GM12878 (cell line): ENCODE data around the gene STT3B. TPM values are rescaled to one million over a fixed set of nuclear protein-coding genes. Genes with fewer than 3 reads are reported as not detected.

Experiments
- ATAC-seq: fragments of 200-7000 bp; cut with Tn5 transposase; 3 replicates; pipeline ENCODE4 v1.9.1; 2020; ENCODE audit warnings: mild to moderate bottlenecking, moderate library complexity
- BruUV-seq: library from RNA; stranded (reverse); fragments of 400-500 nt; replicated peaks from 2 replicates; lab custom pipeline; 2021; lab: Mats Ljungman, UMichigan
- CTCF ChIA-PET: fragments of 300-600 bp; sonication (Branson Sonifier 250); formaldehyde crosslinking; extraction: SDS; loops from one replicate; lab custom pipeline; 2021; ENCODE audit warnings: inconsistent platforms; lab: Yijun Ruan, JAX
- POLR2A ChIA-PET: fragments of 350-600 bp; formaldehyde crosslinking; extraction: SDS; loops from one replicate; lab custom pipeline; 2021; ENCODE audit warnings: inconsistent platforms; lab: Charles Lee
- RAD21 ChIA-PET: fragments of 300-600 bp; sonication (Branson Sonifier 250); formaldehyde crosslinking; loops from one replicate; lab custom pipeline; 2023; ENCODE audit warnings: antibody characterized with exemption; ENCODE audit not compliant: unreplicated experiment; lab: Charles Lee
- SMC1A ChIA-PET: fragments of 300-600 bp; sonication (Branson Sonifier 250); formaldehyde crosslinking; loops from one replicate; lab custom pipeline; 2023; ENCODE audit not compliant: unreplicated experiment, uncharacterized antibody; lab: Charles Lee
- DNase-seq: peaks from one replicate; pipeline ENCODE4 v3.0.0-alpha.2; 2011; ENCODE audit warnings: low read depth, low spot score
- FAIRE-seq: peaks from 3 replicates; lab custom pipeline; 2011; peaks lifted over from hg19 to GRCh38; lab: Jason Lieb, UNC
- H2AFZ ChIP-seq: 2 replicates; pipeline ENCODE4 v1.6.0; 2011; ENCODE audit warnings: low read depth, low read length, control low read depth; ENCODE audit not compliant: control insufficient read depth
- H3K27ac ChIP-seq: 2 replicates; pipeline ENCODE4 v1.5.1; 2011; ENCODE audit warnings: control low read depth; ENCODE audit not compliant: control insufficient read depth, insufficient read depth
- H3K27me3 ChIP-seq, 2 experiments: replicated peaks in 1 of 2; 2 replicates each; pipeline versions ENCODE4 v1.6.0 to v1.6.1; 2011; ENCODE audit warnings: low read length in 1 of 2; ENCODE audit not compliant: control insufficient read depth in 2 of 2, insufficient read depth in 2 of 2
- H3K36me3 ChIP-seq, 2 experiments: 2 replicates each; pipeline ENCODE4 v1.5.1; 2011; ENCODE audit warnings: low read length in 1 of 2; ENCODE audit not compliant: control insufficient read depth in 2 of 2, insufficient read depth in 2 of 2
- H3K4me1 ChIP-seq: 2 replicates; pipeline ENCODE4 v1.6.1; 2011; ENCODE audit warnings: mild to moderate bottlenecking, low read length, moderate library complexity, mixed read lengths; ENCODE audit not compliant: control insufficient read depth, insufficient read depth
- H3K4me2 ChIP-seq: 2 replicates; pipeline ENCODE4 v1.6.0; 2011; ENCODE audit warnings: control low read depth; ENCODE audit not compliant: control insufficient read depth, insufficient read depth
- H3K4me3 ChIP-seq: fragments of 200-600 bp; sonication (generic); 2 replicates; pipeline ENCODE4 v1.5.1; 2016
- H3K79me2 ChIP-seq: 2 replicates; pipeline ENCODE4 v1.6.0; 2011; ENCODE audit warnings: low read length; ENCODE audit not compliant: control insufficient read depth, insufficient read depth
- H3K9ac ChIP-seq: 2 replicates; pipeline ENCODE4 v1.8.0; 2011; ENCODE audit warnings: low read length, control low read depth, mixed read lengths; ENCODE audit not compliant: control insufficient read depth, insufficient read depth
- H3K9me3 ChIP-seq: replicated peaks from 3 replicates; pipeline ENCODE4 v1.5.1; 2011; ENCODE audit warnings: mild to moderate bottlenecking, low read length; ENCODE audit not compliant: control insufficient read depth, insufficient read depth
- H4K20me1 ChIP-seq: 2 replicates; pipeline ENCODE4 v1.6.0; 2011; ENCODE audit not compliant: control insufficient read depth, insufficient read depth
- ATF3 ChIP-seq: IDR thresholded peaks from 2 replicates; pipeline ENCODE4 v1.6.1; 2011; ENCODE audit warnings: low read depth, mild to moderate bottlenecking, low read length, moderate library complexity, borderline replicate concordance; ENCODE audit errors: extremely low read depth
- CBX3 ChIP-seq: fragments of 200-600 bp; sonication (generic); IDR thresholded peaks from 2 replicates; pipeline ENCODE4 v1.6.1; 2016; ENCODE audit warnings: low read depth, borderline replicate concordance
- CHD1 ChIP-seq: IDR thresholded peaks from 2 replicates; pipeline ENCODE4 v1.6.1; 2012; ENCODE audit warnings: low read depth, low read length, improper control_type of control experiment
- CUX1 ChIP-seq: IDR thresholded peaks from 2 replicates; pipeline ENCODE4 v1.6.1; 2012; ENCODE audit warnings: improper control_type of control experiment, low read depth, low read length; ENCODE audit not compliant: insufficient replicate concordance
- DPF2 ChIP-seq: fragments of 450-650 bp; IDR thresholded peaks from 2 replicates; pipeline ENCODE4 v1.6.1; 2017; ENCODE audit warnings: mild to moderate bottlenecking
- EZH2 ChIP-seq: IDR thresholded peaks from 2 replicates; pipeline ENCODE4 v1.6.1; 2012; ENCODE audit warnings: low read depth, mild to moderate bottlenecking, control low read depth, inconsistent platforms, low read length, borderline replicate concordance; ENCODE audit not compliant: control insufficient read depth
- JUNB ChIP-seq: IDR thresholded peaks from 2 replicates; pipeline ENCODE4 v1.6.1; 2016; ENCODE audit warnings: antibody characterized with exemption, mild to moderate bottlenecking
- MLLT1 ChIP-seq: fragments of 450-650 bp; IDR thresholded peaks from 2 replicates; pipeline ENCODE4 v1.6.1; 2016; ENCODE audit warnings: mild to moderate bottlenecking
- MXI1 ChIP-seq: fragments of 150-350 bp; IDR thresholded peaks from 2 replicates; pipeline ENCODE4 v1.6.1; 2011; ENCODE audit warnings: low read depth, mild to moderate bottlenecking, inconsistent platforms, low read length, improper control_type of control experiment
- NR2F1 ChIP-seq: fragments of 450-650 bp; conservative IDR thresholded peaks from 2 replicates; pipeline ENCODE4 v1.6.1; 2017; ENCODE audit warnings: mild to moderate bottlenecking
- RFX5 ChIP-seq: IDR thresholded peaks from 2 replicates; pipeline ENCODE4 v1.6.1; 2011; ENCODE audit warnings: low read depth, low read length, improper control_type of control experiment
- RUNX3 ChIP-seq: IDR thresholded peaks from 2 replicates; pipeline ENCODE4 v1.6.1; 2012; ENCODE audit warnings: low read length, inconsistent platforms
- TBL1XR1 ChIP-seq: IDR thresholded peaks from 2 replicates; pipeline ENCODE4 v1.6.1; 2012; ENCODE audit warnings: low read depth, low read length, improper control_type of control experiment
- TCF12 ChIP-seq: IDR thresholded peaks from 2 replicates; pipeline ENCODE4 v1.6.1; 2011; ENCODE audit warnings: low read depth, mild to moderate bottlenecking, low read length
- WRNIP1 ChIP-seq: IDR thresholded peaks from 2 replicates; pipeline ENCODE4 v1.6.1; 2011; ENCODE audit warnings: low read depth, low read length, improper control_type of control experiment, borderline replicate concordance
- ZNF24 ChIP-seq: fragments of 450-650 bp; IDR thresholded peaks from 2 replicates; pipeline ENCODE4 v1.6.1; 2017; ENCODE audit warnings: antibody characterized with exemption, mild to moderate bottlenecking
- WGBS: methylation state at CpG from one replicate; pipeline ENCODE4 v1.1.6; 2016; ENCODE audit warnings: low lambda C conversion rate; ENCODE audit not compliant: insufficient replicate concordance, insufficient coverage; ENCODE audit errors: missing lambda C conversion rate; 5-methylcytosine and 5-hydroxymethylcytosine counted together
- in situ Hi-C: fragments of 300-500 bp; cut with MboI; formaldehyde crosslinking; loops from 9 replicates; pipeline ENCODE4 v1.14.3; 2018; ENCODE audit warnings: mixed read lengths
- intact Hi-C: fragments of 100-400 bp; cut with micrococcal nuclease; formaldehyde crosslinking; loops from one replicate; pipeline ENCODE4 v1.14.2; 2022; ENCODE audit not compliant: unreplicated experiment
- polyA plus RNA-seq, 11 experiments: library from polyadenylated mRNA; depleted of rRNA in 4 of 11; unstranded in 6 of 11; stranded (reverse) in 5 of 11; fragments of >200 nt; fragmentation: Nextera tagmentation in 4 of 11; fragmentation: Illumina TruSeq in 1 of 11; extraction: Ambion mirVana in 4 of 11; extraction: Trizol in 1 of 11; gene quantifications; 1 replicate in 1 of 11; 2 replicates in 10 of 11; pipeline versions ENCODE4 v1.2.1 to v1.2.3, GENCODE V29; 2011 to 2016; ENCODE audit warnings: inconsistent platforms in 2 of 11, missing spikeins in 2 of 11, low read depth in 1 of 11
- total RNA-seq, 4 experiments: library from RNA; depleted of rRNA in 3 of 4; stranded (reverse); fragments of >200 nt in 3 of 4; fragmentation: Illumina TruSeq in 1 of 4; extraction: Trizol in 1 of 4; gene quantifications; 2 replicates each; pipeline versions ENCODE4 v1.2.1 to v1.2.3, GENCODE V29; 2013 to 2021

Gene STT3B
- total and polyA plus RNA-seq, 10 of the 15 experiments (the other 5 are each of a cell fraction or from before 2014, with no cell fraction given) = 19.9 to 208 (median 79.6) TPM

- peaks cover 3% of the 10 kb centered on the region for H3K4me1 ChIP-seq
- WGBS = 98% methylated on average over 2 of the region's 2 CpGs
- no peak for TF ChIP-seq WRNIP1
- TF ChIP-seq CUX1 = no peak
- no peak for TF ChIP-seq RFX5
- TF ChIP-seq CBX3 = no peak
- no peak for TF ChIP-seq CHD1
- TF ChIP-seq RUNX3 = no peak
- TF ChIP-seq ZNF24 = no peak
- no peak for TF ChIP-seq NR2F1
- no peak for TF ChIP-seq EZH2
- no peak for TF ChIP-seq ATF3
- TF ChIP-seq JUNB = no peak
- no peak for TF ChIP-seq TBL1XR1
- TF ChIP-seq MLLT1 = no peak
- no peak for TF ChIP-seq MXI1
- TF ChIP-seq TCF12 = no peak
- no peak for TF ChIP-seq DPF2
Observed at GRCh38 chr3:31581660-31582059, 48.9 kb downstream of the STT3B start.

More at GRCh38 chr3:31581660-31582059, 48.9 kb downstream of the STT3B start:
- no peak for FAIRE-seq
- Histone ChIP-seq H3K27me3 (no peaks in the 10 kb centered on the region), H3K4me2 (no peak overlapping the region), H3K27ac (no peak overlapping the region), H4K20me1 (no peaks in the 10 kb centered on the region), H3K36me3 (peaks cover 0 to 14% of the 10 kb centered on the region in 2 experiments; a peak in 3 of 4 replicates), H2AFZ (no peak overlapping the region), H3K4me3 (no peak overlapping the region), H3K79me2 (peaks cover 43% of the 10 kb centered on the region), H3K9ac (no peak overlapping the region), H3K9me3 (peaks cover 13% of the 10 kb centered on the region)
- in situ Hi-C loops (no loop called here), intact Hi-C loops (no loop called here)
- no peak for DNase-seq
- BruUV-seq = no TSS peak
- ChIA-PET RAD21 (interaction anchor here (1.1 to 1.8 kb wide), 2 partner anchors 12 to 335 kb away, joined by 3 to 5 read pairs; no protein-coding TSS in a partner anchor), SMC1A (interaction anchor here (1.1 to 1.5 kb wide), 2 partner anchors 13 to 29 kb away, joined by 3 to 4 read pairs; no protein-coding TSS in a partner anchor), CTCF (interaction anchor here (1.4 kb wide), 1 partner anchor 9 kb away, joined by 3 read pairs; no protein-coding TSS in a partner anchor), POLR2A (interaction anchor here (0.9 kb wide), 1 partner anchor 12 kb away, joined by 4 read pairs; no protein-coding TSS in a partner anchor)
- no peak for ATAC-seq
